Activated naive CD4-positive, alpha-beta T cell treated with anti-CD3 and anti-CD28 coated beads, Interleukin-2, amount 50 U/mL, for 72 hours (primary cell): Measurements from ENCODE around the gene JAK3. TPM values are rescaled to one million over a fixed set of nuclear protein-coding genes. Genes with fewer than 3 reads are reported as not detected.

Experiments
- ATAC-seq, 2 donors: fragments of 150-1000 bp; cut with Tn5 transposase; 2 replicates each; pipeline ENCODE4 v1.10.0; 2021; ENCODE audit warnings: mild to moderate bottlenecking in 2 of 2, moderate library complexity in 2 of 2
- DNase-seq, 2 donors: peaks; one replicate each; pipeline ENCODE4 v3.0.0; 2021 to 2022; ENCODE audit warnings: low spot score in 2 of 2
- H3K27ac Mint-ChIP-seq, 2 donors: one replicate each; pipeline ENCODE4 v1.8.0; 2022; ENCODE audit warnings: mild to moderate bottlenecking in 2 of 2, mixed read lengths in 2 of 2
- H3K36me3 Mint-ChIP-seq, 2 donors: one replicate each; pipeline ENCODE4 v1.8.0; 2022; ENCODE audit warnings: mixed read lengths in 2 of 2
- H3K9me3 Mint-ChIP-seq, 2 donors: one replicate each; pipeline ENCODE4 v1.8.0; 2022; ENCODE audit warnings: mixed read lengths in 2 of 2
- total RNA-seq, 2 donors: library from RNA; stranded (reverse); gene quantifications; one replicate each; pipeline ENCODE4 v1.2.3, GENCODE V29; 2022

Gene JAK3
- total RNA-seq, 2 donors from 2014 or later: 204 to 237 TPM

DNA sequence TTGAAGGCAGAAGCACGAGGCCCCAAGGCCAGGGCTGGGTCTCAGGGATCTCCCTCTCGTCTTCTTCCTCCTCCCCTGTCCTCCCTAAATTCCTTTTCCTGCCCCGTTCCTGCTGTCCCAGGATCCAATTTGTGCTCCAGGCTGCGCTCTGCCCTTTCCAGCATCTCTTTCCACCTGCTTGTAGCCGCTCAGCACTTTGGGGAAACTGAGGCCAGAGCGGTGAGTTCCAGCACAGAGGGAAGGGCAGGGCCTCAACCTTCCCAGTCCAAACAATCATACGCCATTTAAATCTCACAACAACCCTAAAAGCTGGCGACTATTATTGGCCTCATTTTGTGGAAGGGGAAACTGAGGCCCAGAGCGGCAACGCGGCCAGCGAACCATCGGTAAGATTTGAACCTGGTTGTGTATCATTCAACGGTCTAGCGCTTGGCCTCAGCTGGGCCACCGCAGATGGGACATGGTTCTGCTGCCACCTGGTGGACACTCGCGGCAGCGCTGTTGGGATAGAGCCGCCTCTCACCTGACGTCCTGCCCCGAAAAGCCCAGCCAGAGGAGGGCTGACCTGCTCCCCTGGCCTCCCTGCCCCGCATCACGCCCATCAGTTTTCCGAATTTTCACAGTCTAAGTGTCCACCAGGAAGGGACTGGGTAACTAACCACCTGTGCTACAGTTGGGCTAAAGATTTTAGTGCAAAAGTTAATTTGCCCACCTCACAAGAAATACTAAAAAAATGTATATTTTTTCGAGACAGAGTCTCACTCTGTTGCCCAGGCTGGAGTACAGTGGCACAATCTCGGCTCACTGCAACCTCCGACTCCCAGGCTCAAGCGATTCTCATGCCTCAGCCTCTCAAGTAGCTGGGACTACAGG is 7.7 kb upstream of the JAK3 start:
- no peak overlapping the region for H3K27ac Mint-ChIP-seq
- peak; percentile 91 to 98 for DNase-seq

DNA sequence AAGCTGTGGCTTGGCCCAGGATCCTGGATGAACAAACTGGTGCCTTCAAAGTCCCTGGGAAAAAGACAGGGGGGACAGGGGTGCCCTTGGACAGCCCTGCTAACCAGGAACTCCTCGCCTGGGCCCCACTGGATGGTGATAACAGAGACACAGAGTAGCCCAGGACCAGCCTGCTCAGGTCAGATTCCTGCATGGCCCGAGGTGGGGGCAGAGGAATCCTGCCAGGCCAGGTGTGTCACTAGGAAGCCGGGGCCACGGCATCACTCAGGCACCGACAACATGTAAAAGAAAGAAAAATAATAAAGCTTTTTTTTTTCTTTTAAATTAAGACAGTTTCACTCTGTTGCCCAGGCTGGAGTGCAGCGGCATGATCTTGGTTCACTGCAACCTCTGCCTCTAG is 6.3 kb upstream of the JAK3 start:
- DNase-seq (no peak), ATAC-seq (no peak)
- Mint-ChIP-seq H3K27ac (no peak overlapping the region), H3K9me3 (peaks cover 0 to 4% of the 10 kb centered on the region in 2 donors), H3K36me3 (peaks cover 0 to 17% of the 10 kb centered on the region in 2 donors)

More for the DNA sequence above, 7.7 kb upstream of the JAK3 start:
- peak; percentile 41 to 46 for ATAC-seq
- Mint-ChIP-seq H3K36me3 (peaks cover 11 to 22% of the 10 kb centered on the region in 2 donors), H3K9me3 (peaks cover 0 to 4% of the 10 kb centered on the region in 2 donors)

DNA sequence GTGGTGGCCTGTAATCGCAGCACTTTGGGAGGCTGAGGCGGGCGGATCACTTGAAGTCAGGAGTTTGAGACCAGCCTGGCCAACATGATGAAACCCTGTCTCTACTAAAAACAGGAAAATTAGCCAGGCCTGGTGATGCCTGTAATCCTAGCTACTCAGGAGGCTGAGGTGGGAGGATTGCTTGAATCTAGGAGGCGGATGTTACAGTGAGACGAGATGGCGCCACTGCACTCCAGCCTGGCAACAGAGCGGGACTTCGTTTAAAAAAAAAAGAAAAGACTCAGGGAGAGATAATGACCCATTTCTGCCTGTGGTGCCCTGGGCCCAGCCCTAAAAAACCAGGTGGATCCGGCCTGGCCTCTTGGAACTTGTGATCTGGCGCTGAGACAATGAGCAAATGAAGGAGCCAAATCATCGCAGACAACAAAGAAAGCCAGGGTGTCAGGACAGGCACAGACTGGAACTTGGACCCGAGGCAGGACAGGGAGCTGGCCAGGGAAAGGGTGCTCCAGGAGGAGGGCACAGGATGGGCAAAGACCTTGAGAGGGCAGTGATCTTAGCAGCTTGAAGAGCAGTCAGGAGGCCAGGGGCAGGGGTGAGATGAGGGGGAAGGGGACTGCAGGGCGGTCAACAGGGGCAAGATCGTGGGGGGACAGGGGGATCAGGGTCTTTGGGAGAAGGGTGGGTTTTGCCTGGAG is 962 bp upstream of the JAK3 start:
- DNase-seq: no peak
- H3K27ac Mint-ChIP-seq: peak overlapping the region; percentile 85 to 98
- ATAC-seq: no peak
- H3K9me3 Mint-ChIP-seq: peaks cover 0 to 4% of the 10 kb centered on the region in 2 donors
- peaks cover 5 to 40% of the 10 kb centered on the region in 2 donors for H3K36me3 Mint-ChIP-seq

DNA sequence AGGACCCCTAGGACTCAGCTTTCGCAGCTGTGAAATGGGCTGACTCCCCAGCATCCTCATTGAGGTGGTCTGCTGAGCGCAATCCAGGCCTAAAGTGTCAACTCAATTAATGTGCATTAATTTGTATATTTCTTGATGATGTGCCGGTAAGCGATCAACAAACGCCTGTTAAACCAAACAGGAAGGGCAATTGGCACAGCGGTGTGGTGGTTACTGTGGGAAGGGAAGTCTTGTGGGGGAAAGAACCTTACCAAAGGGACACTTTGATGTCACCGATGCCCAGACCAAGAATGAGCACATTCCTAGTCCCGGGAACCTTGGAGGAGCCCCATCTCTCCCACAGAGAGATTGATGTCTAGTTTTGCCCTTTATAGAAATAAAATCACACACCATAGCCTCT is 1.6 kb downstream of the JAK3 start:
- peaks cover 6 to 40% of the 10 kb centered on the region in 2 donors for H3K36me3 Mint-ChIP-seq

DNA sequence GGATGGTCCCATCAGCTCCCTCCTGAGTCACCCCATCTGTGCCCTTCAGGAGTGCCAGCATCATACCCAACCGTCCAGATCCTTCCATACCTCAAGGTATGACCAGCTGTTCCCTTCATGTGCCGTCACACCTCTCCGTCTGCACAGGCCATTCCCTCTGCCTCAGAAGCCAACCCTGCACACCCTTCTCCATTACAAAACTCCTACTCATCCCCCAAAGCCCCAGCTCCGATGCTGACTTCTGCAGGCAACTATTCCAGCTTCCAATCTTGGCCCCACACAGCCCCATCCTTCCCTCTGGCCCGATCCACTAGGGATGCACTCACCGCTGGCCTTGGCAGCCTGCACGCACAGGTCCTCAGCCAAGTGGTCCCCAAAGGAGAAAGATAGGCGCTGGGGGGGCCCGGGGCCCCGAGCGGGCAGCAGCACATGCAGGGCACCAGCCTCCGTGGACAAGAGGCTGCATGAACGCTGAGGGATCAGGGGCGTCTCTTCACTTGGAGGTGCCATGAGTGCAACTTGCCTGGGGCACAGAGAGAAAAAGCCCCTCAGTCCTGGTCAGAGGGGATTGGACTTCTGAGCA is 3.8 kb downstream of the JAK3 start:
- peaks cover 11 to 39% of the 10 kb centered on the region in 2 donors for H3K36me3 Mint-ChIP-seq

More for the DNA sequence above, 1.6 kb downstream of the JAK3 start:
- DNase-seq: no peak
- peak in 1 of 2 donors; percentile 27 for ATAC-seq
- Mint-ChIP-seq H3K27ac (peak overlapping the region; percentile 85 to 98), H3K9me3 (no peaks in the 10 kb centered on the region)

DNA sequence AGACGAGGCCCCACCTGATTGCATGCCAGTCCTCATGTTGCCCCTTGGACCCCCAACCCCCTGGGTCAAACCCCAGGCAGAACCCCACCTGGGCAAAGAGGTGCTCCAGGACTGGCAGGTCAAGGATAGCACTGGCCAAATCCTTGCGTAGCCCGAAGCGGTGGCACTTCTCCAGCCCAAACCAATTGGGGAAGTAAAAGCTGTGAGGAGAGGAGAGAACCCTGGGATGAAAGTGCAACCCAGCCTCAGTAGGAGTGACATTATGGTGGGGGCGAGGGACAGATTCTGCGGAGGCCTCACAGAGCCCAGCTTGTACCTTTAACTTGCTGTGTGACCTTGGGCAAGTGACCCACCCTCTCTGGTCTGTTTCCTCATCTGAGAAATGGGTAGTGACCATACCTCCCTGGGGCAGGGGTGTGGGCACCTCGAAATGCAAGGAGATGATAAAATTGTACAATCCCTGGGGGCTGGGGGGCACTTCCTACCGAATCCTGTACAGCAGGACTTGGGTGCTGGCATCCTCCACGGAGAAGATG is 4.4 kb downstream of the JAK3 start:
- no peak overlapping the region for H3K27ac Mint-ChIP-seq
- ATAC-seq: no peak
- no peaks in the 10 kb centered on the region for H3K9me3 Mint-ChIP-seq
- H3K36me3 Mint-ChIP-seq: peaks cover 11 to 43% of the 10 kb centered on the region in 2 donors
- no peak for DNase-seq

More for the DNA sequence above, 3.8 kb downstream of the JAK3 start:
- H3K27ac Mint-ChIP-seq: peak overlapping the region; percentile 85 to 90
- H3K9me3 Mint-ChIP-seq: no peaks in the 10 kb centered on the region
- ATAC-seq (no peak), DNase-seq (no peak)

DNA sequence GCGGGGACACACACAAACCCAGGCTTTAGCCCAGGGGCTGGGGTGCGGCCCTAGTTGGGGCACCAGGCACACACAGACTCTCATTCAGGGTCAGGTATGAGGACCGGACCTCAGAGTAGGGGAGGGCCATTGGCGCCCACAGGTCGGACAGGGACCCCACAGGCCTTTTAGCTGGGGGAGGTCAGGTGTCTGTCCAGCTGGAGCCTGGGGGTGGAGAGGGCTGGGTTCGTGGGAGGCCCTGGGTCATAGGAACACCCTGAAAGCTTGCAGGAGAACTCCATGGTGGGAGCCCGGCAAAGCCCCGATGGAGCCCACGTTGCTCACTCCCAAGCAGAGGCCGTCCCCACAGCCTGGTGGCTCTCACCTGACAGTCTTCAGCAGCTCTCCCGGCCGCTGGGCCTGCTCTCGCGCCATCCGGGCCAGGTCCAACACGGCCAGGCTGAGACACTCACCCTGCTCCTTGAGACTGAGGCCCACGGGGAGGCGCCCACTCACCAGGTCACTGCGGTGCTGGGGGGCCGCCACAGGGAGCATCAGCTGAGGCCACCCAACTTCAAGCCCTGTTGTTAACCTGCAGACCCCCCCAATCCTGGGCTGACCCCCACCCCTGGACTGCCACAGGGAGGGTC is 5.0 kb downstream of the JAK3 start:
- no peaks in the 10 kb centered on the region for H3K9me3 Mint-ChIP-seq
- ATAC-seq (no peak), DNase-seq (no peak)
- peaks cover 16 to 49% of the 10 kb centered on the region in 2 donors for H3K36me3 Mint-ChIP-seq
- no peak overlapping the region for H3K27ac Mint-ChIP-seq

DNA sequence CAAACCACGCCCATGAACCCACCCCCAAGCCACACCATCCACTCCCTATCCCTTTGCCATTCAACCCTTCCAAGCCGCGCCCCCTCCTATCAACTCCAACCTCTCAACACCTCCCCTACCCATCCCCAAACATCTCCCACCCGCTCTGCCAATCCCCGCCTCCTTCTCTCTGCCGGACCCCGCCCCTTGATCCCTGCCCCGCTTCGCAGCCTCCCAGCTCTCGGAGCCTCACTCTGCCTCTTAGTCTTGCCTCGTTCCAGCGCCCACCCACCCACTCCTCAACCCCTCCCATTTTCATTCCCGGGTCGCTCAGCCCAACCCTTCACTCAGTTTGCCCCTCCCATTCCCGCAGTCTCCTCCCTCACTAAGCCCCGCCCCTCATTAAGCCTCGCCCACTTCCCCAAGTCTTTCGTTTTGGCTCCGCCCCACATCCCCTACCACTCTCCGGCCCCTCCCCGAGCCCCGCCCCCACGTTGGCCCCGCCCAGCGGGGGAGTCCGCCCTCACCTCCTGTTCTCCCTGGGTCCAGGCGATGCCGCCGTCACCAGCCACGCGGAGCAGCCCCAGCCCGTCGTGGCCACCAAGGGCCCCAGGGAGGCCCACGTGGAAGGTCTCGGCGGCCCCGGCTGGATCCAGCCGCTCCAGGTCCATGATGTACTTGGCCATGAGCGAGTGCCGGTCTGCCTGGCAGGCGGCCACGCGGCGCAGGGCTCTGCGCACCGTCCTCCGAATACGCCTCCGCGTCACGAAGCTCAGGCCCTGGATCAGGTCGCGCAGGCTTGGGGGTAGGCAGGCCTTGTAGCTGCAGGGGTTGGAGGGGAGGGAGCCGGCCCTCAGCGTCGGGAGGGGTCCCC is 5.7 kb downstream of the JAK3 start:
- Mint-ChIP-seq H3K36me3 (peaks cover 17 to 52% of the 10 kb centered on the region in 2 donors), H3K9me3 (no peaks in the 10 kb centered on the region), H3K27ac (no peak overlapping the region)
- DNase-seq: peak in 1 of 2 donors; percentile 74
- peak; percentile 13 to 81 for ATAC-seq

DNA sequence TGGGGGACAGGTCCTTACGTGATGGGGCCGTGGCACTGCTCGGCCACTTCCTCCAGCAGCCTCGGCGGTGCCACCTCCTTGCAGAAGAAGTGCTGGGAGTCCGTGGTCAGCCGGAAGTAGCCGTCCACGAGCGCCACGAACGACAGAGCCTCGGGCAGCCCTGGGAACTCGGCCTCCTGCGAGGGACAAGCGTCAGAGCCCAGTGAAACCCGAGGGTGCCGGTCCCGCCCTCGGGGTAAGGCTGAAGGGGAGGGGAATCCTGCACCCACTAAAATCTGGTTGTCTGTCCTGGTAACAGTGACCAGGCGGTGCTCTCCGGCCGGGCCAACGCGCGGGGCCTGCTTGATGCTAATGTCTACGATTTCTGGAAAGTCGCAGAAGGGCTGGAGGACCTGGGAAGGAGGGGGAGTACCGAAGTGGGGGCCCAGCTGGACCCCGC is 6.4 kb downstream of the JAK3 start:
- Mint-ChIP-seq H3K27ac (peak overlapping the region in 1 of 2 donors; percentile 13), H3K36me3 (peaks cover 21 to 54% of the 10 kb centered on the region in 2 donors)
- no peak for ATAC-seq

DNA sequence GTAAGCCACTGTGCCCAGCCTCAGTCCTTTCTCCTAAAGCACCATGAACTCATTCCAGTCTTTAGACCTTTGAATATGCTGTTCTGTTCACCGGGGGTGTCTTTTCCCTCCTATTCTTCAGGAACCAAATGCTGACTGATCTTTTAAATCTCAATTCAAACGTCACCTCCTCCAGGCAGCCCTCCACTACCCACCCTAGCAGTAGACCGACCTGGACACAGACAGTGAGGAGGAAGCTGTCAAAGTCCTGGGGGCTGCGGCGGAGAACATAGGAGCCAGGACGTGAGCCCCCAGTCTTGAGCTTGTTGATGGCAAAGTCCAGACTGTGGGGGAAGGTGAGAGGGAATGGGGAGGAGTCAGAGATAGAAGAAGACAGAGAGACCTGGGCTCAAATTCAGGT is 7.8 kb downstream of the JAK3 start:
- H3K36me3 Mint-ChIP-seq: peaks cover 29 to 58% of the 10 kb centered on the region in 2 donors
- ATAC-seq (no peak), DNase-seq (no peak)
- peak overlapping the region in 1 of 2 donors; percentile 72 for H3K27ac Mint-ChIP-seq
- no peaks in the 10 kb centered on the region for H3K9me3 Mint-ChIP-seq

More for the DNA sequence above, 6.4 kb downstream of the JAK3 start:
- no peaks in the 10 kb centered on the region for H3K9me3 Mint-ChIP-seq
- no peak for DNase-seq

DNA sequence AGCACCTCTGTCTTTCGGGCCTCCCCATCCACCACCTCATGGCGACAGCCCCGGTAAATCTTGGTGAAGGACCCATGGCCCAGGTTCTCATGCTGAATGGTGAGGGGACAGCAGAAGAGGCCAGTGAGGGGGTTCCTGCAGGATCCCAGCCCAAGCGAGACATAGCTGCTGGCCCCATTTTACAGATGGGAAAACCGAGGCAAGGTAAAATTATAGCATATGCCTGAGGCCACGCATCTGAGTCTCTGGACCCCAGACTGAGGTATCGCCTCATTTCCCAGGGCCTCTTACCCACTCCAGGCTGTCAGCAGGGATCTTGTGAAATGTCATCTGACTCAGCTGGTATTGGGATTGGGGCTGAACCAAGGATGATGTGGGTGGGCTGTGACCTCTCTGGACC is 9.8 kb downstream of the JAK3 start:
- ATAC-seq (no peak), DNase-seq (no peak)
- no peaks in the 10 kb centered on the region for H3K9me3 Mint-ChIP-seq
- peak overlapping the region in 1 of 2 donors; percentile 82 for H3K27ac Mint-ChIP-seq
- H3K36me3 Mint-ChIP-seq: peaks cover 26 to 54% of the 10 kb centered on the region in 2 donors

DNA sequence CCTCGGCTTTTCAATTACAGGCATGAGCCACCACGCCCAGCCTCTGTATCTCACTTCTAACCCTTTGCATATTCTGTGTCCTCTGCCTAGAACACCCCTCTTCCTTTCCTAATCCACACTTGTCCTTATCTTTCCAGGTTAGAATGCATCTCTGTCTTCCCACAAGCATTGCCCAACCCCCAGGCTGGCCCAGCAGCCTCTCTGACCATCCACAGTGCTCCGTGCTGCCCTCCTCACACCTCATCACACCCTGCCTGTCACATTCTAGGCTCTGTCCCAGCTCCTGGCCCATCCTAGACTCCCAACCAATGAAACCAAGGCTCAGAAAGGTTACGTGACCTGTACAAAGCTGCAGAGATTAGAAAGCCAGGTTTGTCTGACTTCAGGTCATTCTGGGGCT is 11.3 kb downstream of the JAK3 start:
- DNase-seq (no peak), ATAC-seq (no peak)
- Mint-ChIP-seq H3K9me3 (peaks cover 0 to 4% of the 10 kb centered on the region in 2 donors), H3K27ac (peak overlapping the region; percentile 69 to 81), H3K36me3 (peaks cover 35 to 68% of the 10 kb centered on the region in 2 donors)

DNA sequence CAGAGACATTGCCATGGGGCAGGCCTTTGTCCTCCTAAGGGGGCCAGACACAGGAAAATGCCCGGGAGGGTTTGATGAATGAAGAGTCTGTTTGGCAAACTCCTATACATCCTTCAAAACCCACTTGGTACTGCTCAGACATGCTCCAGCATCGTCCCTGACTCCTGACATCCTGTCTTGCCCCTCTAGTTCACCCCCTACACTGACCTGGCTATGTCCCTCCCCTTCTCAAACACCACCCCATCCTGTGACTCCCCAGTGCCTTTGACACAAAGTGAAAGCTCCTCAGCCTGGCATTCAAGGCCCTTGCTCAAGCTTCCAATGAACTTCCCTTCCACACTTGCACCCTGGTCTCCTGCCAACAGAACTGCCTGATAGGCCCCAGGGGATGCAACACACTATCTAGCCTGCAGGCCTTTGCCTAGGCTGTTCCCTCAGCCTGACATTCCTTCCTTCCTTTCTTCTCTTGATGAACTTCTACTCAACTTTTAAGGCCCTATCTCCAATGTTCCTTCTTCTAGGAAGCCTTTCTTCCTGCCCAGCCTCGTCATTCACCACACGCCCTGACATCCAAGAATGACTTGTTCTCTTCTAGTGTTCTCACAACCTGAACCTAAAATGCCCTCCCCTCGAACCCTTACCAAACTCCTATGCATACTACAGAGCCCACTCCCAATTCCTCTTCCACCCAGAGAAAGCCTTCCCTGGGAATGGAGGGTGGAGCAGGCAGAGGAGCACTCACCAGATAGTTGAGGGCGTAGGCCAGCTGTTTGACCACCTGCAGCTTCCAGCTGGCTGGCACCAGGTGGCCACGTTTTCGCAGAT is 12.4 kb downstream of the JAK3 start:
- Mint-ChIP-seq H3K9me3 (peaks cover 0 to 4% of the 10 kb centered on the region in 2 donors), H3K36me3 (peaks cover 34 to 69% of the 10 kb centered on the region in 2 donors), H3K27ac (peak overlapping the region; percentile 20 to 81)
- no peak for DNase-seq
- ATAC-seq: no peak

DNA sequence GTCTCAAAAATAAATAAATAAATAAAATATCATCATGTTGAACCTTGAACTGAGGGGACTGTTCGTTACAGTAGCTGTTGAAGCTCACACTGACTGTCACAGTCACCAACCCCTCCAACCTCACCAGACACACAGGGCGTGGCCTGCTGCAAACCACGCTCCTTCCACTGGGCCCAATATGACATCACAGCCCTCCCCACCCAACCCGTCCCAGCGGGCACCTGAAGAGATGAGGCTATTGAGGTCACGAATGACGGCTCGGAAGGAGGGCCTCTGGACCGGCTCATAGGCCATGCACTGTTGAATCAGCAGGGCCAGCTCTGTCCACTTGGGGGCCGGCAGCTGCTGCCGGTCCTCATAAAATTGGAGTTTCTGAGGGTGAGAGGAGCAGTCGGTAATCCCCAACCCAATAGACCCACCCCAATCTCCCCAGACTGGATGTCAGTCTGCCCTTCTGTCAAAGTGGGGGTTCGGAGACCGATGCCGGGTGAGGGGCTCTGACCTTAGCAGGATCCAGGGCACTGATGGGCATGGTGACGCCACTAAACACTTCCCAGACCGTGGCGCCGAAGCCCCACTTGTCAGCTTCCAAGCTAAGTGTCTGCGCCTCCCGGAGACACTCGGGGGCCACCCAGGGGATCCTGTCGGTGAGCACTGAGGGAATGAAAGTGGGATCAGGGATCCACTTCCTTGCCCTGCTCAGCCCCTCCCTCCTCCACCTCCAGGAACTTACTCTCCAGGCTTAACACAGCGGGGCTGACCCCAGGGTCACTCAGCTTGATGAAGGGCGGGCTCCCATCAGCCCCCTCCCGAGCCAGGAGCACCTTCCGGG is 13.2 kb downstream of the JAK3 start:
- DNase-seq: no peak
- Mint-ChIP-seq H3K27ac (peak overlapping the region; percentile 20 to 81), H3K9me3 (peaks cover 0 to 4% of the 10 kb centered on the region in 2 donors), H3K36me3 (peaks cover 34 to 76% of the 10 kb centered on the region in 2 donors)
- ATAC-seq: peak in 1 of 2 donors; percentile 21
